HG02943 (cell line): Measurements from ENCODE around the gene FBXL16.

Experiments used
- ATAC-seq: cut with Tn5 transposase; IDR thresholded peaks from one replicate; pipeline ENCODE4 v1.9.1; 2021; ENCODE audit warnings: mild to moderate bottlenecking, low read depth, moderate library complexity; ENCODE audit not compliant: unreplicated experiment

The FBXL16 gene

GRCh38 chr16:648071-648780 lies 57.4 kb downstream of the FBXL16 start:
- no peak for ATAC-seq

GRCh38 chr16:647173-647902 lies 58.3 kb downstream of the FBXL16 start:
- no peak for ATAC-seq

GRCh38 chr16:646679-647172 lies 58.9 kb downstream of the FBXL16 start:
- no peak for ATAC-seq

DNA sequence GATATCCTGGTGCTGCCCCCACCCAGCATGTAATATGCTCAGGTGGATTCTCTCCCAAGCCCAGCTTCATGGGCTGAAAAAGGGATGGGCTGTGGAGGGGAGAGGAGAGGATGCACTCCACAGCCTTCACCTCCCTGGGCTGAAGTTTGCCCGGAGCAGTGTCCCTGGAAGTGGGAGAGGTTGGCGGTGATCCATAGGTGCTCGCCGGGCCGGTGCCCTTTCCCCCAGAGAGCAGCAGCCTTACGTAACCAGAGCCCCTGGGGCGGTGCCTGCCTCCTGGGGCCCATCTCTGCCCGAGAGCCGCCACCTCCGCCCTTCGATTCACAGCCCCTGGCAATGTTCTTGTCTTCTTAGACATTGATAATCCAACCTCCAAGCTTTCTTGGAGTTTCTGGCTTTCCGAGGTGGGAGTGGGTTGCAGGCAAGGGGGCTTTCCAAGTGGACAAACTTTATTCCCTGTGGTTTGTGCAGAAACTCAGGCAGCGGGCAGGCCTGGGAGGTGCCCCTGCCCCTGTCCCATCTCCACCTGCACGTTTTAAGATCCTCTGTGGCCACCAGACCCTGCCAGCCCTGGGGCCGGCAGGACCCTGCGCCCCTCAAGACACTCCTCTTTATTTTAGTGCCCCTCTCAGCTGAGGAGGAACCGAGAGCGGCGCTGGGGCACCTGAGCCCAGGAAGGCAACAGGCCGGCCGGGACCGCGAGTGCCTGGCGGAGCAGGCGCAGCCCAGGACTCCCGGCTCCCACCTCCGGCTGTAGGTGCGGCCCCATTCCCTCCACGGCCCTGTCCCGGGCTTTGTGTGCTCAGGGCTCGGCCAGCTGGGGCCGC lies 59.5 kb downstream of the FBXL16 start:
- no peak for ATAC-seq

DNA sequence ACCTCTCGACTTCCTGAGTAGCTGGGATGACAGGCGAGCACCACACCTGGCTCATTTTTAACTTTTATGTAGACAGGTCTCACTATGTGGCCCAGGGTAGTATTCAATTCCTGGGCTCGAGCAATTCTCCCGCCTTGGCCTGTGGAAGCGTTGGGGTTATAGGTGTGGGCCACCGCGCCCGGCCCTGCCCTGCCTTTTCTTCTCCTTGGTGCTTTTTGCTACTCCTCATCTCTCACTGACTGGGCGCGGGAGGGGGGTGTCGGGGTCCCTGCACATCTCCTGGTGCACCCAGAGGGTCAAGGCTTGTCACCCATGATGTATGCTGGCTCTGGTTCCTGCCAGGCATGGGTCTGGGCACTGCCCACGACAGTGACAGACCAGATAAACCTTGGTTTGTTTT lies 61.0 kb downstream of the FBXL16 start:
- ATAC-seq, result no peak

DNA sequence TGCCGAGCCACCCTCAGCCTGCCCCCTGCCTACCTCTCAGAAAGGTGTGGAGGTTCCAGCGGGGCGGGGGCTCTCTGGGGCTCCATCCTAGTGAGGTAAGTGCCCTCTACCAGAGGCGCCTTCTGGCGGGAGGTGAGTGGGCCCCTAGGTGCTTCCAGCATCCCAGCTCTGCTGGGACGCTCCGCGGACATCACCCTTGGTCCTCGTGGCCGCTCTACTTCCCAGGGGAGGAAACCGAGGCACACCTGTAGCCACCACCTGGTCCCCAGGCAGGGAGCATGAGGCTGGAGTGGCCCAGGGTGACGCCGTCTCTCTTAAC lies 62.6 kb downstream of the FBXL16 start:
- ATAC-seq, result no peak
